GM21447 (cell line): ENCODE data around the gene UNG.
"Not testable (repeated sequence)": the region's sequence is repeated elsewhere in the genome, so short reads cannot be mapped to it uniquely, and the experiment has no call there.

Source experiments
- ATAC-seq: cut with Tn5 transposase; IDR thresholded peaks from one replicate; pipeline ENCODE4 v1.9.1; 2021; ENCODE audit not compliant: unreplicated experiment

The UNG gene

DNA sequence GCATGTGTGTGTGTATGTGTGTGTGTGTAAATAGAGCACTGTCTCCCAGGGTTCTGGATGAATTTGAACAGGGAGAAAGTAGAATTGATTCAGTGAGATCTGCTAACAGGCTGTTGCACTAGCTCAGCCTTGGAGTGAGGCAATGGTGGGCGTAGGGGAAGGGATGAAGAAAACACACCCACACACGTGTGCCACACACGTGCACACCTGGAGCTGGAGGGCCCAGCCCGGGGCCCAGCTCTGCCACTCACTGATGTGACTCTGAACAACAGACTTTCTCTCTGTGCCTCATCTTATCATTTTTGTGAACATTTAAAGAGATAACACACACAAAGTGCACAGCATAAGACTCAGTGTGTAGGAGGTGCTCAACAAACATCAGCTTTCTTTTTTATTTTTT is 23.2 kb downstream of the UNG start:
- ATAC-seq: no peak

- no peak for ATAC-seq
Measured at GRCh38 chr12:109121346-109121880, 24.0 kb downstream of the UNG start.

DNA sequence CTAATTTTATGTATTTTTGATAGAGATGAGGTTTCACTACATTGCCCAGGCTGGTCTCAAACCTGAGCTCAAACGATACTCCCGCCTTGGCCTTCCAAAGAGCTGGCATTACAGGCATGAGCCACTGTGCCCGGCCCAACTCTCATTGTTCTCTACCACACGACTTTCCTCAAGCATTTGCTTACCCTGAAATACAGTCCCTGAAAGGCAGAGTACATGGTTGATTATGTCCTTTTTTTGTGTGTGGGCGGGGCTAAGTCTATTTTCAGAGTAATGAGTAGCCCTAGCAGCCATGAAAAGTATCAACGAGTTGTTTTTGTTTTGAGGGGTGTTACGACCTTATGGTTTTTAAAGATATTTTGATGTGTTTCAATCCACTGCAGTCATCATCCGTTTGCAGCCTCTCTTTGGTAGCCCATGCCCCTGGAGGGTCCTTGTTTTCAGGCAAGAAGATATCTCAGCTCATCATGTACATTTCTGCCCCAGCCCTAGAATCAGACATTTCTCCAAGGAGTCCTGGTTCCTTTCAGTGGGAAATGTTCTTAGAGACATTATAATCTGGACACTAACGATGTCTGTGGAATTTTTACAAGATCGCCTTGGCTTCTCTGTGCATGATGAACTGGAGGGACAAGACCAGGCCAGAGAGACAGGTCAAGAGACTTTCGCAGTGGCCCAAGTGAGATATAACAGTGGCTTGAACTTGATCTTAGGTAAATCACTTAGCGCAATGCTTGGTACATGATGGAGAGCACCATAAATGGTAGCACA is 27.7 kb downstream of the UNG start:
- ATAC-seq: no peak

GRCh38 chr12:109125791-109126190 is 28.4 kb downstream of the UNG start:
- no peak for ATAC-seq

GRCh38 chr12:109126784-109127183 is 29.4 kb downstream of the UNG start:
- no peak for ATAC-seq

DNA sequence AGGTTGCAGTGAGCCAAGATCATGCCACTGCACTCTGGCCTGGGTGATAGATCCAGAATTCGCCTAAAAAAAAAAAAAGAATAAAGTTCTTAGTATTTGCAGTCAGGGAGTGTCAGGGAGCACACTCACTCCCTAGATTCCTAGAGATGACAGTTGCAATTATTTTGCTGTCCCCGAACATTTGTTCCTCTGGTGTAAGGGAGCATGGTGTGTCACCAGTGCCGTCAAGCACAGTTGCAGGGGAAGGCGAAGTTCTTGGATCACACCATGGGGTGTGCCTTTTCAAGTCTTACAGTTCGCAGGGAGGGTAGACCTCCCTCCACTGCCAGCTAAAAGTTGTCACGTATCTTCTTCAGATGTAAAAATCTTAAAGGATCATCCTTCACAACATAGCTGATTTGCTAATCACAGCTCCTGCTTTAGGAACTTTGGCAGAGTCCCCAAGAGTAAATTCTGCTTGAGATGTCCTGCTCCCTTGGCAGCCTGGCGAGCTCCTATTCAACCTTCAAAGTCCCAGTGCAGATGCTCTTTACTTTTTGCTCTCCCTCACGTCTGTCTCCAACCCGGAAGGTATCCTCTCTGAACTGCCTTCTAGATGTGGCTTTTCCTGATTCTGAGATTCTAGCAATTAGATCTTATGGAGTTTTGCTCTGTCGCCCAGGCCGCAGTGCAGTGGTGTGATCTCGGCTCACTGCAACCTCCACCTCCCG is 30.3 kb downstream of the UNG start:
- no peak for ATAC-seq

GRCh38 chr12:109130297-109131153 is 33.1 kb downstream of the UNG start:
- no peak for ATAC-seq

- ATAC-seq: no peak
Measured at GRCh38 chr12:109131154-109132050, 34.0 kb downstream of the UNG start.

GRCh38 chr12:109134186-109134917 is 37.0 kb downstream of the UNG start:
- no peak for ATAC-seq

DNA sequence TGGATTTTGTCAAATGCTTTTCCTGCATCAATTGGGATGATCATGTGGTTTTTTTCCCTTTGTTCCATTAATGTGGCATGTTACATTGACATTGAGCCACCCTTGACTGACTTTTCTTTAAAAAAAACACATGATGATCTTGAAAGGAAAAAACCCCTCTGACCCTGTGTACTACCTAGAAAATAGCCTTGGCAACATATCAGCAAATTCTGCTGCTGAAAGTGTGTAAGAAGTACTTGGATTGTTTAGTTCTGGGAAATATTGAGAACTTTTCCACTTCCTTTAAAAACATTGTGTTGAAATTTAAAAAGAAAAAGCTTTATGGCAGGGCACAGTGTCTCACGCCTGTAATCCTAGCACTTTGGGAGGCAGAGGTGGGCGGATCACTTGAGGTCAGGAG is 39.7 kb downstream of the UNG start:
- no peak for ATAC-seq

- ATAC-seq: no peak
Measured at GRCh38 chr12:109139360-109139759, 42.0 kb downstream of the UNG start.

DNA sequence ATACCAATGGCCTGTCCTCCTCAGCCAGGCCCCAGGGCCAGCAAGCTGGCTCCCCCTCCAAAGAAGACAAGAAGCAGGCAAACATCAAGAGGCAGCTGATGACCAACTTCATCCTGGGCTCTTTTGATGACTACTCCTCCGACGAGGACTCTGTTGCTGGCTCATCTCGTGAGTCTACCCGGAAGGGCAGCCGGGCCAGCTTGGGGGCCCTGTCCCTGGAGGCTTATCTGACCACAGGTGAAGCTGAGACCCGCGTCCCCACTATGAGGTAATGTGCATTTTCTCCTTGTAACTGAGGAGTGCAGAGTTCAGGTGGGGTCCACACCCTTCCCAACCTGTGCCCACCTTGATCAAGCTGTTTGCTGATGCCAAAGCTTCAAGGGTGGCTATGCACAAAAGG is 42.4 kb downstream of the UNG start:
- ATAC-seq: no peak

DNA sequence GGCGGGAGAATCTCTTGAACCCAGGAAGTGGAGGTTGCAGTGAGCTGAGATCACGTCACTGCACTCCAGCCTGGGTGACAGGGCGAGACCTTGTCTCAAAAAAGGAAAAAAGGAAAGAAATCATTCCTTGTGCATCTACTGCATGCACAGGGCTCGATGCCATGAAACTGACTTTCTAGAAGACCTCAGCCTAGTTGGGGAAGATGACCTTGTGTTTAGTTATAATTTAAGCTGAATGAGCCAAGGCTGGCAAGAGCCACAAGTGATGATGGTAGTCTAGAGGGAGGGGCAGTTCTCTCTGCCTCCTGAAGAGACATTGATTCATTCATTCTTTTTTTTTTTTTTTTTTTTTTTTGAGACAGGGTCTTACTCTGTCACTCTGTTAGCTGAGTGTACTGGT is 43.2 kb downstream of the UNG start:
- ATAC-seq: no peak

GRCh38 chr12:109144224-109144623 is 46.8 kb downstream of the UNG start:
- ATAC-seq: no peak

GRCh38 chr12:109147126-109147525 is 49.7 kb downstream of the UNG start:
- not testable (repeated sequence) for ATAC-seq

- no peak for ATAC-seq
Measured at GRCh38 chr12:109147954-109148353, 50.6 kb downstream of the UNG start.

GRCh38 chr12:109150124-109150640 is 52.8 kb downstream of the UNG start:
- no peak for ATAC-seq

- no peak for ATAC-seq
Measured at GRCh38 chr12:109151457-109151856, 54.1 kb downstream of the UNG start.

GRCh38 chr12:109153821-109154441 is 56.5 kb downstream of the UNG start:
- no peak for ATAC-seq
